HCT116 (cell line): Measurements from ENCODE around the gene MOV10. TPM values are rescaled to one million over a fixed set of nuclear protein-coding genes. Genes with fewer than 3 reads are reported as not detected.

Source experiments
- CEBPB ChIP-seq: IDR thresholded peaks from 2 replicates; pipeline ENCODE4 v1.6.1; 2012; ENCODE audit warnings: low read depth
- ELF1 ChIP-seq: IDR thresholded peaks from 2 replicates; pipeline ENCODE4 v1.6.1; 2012; ENCODE audit warnings: low read depth, borderline replicate concordance
- EZH2 ChIP-seq: fragments of 200-600 bp; sonication (generic); IDR thresholded peaks from 2 replicates; pipeline ENCODE4 v1.6.1; 2017; ENCODE audit warnings: antibody characterized with exemption, mixed run types
- EZH2phosphoT487 ChIP-seq: fragments of 200-600 bp; IDR thresholded peaks from 2 replicates; pipeline ENCODE4 v1.6.1; 2018; ENCODE audit warnings: antibody characterized with exemption, borderline replicate concordance
- POLR2AphosphoS5 ChIP-seq: IDR thresholded peaks from 2 replicates; pipeline ENCODE4 v1.6.1; 2011; ENCODE audit warnings: mild to moderate bottlenecking, low read depth, low read length, moderate library complexity
- RAD21 ChIP-seq: IDR thresholded peaks from 2 replicates; pipeline ENCODE4 v1.6.1; 2012; ENCODE audit warnings: low read depth, mild to moderate bottlenecking
- SP1 ChIP-seq: IDR thresholded peaks from 2 replicates; pipeline ENCODE4 v1.6.1; 2012; ENCODE audit warnings: low read depth
- SRF ChIP-seq: IDR thresholded peaks from 2 replicates; pipeline ENCODE4 v1.6.1; 2012; ENCODE audit warnings: low read depth
- TCF7L2 ChIP-seq: IDR thresholded peaks from 2 replicates; pipeline ENCODE4 v1.7.0; 2011; ENCODE audit warnings: borderline replicate concordance, inconsistent platforms; ENCODE audit not compliant: insufficient read depth, insufficient read length; ENCODE audit errors: extremely low read depth
- YY1 ChIP-seq: IDR thresholded peaks from 2 replicates; pipeline ENCODE4 v1.6.1; 2011; ENCODE audit warnings: low read length, low read depth, moderate library complexity, mild to moderate bottlenecking; ENCODE audit not compliant: insufficient replicate concordance; ENCODE audit errors: extremely low read depth
- ZFX ChIP-seq: fragments of 450-650 bp; IDR thresholded peaks from 2 replicates; pipeline ENCODE4 v1.6.1; 2017
- total RNA-seq: library from RNA; stranded (reverse); gene quantifications from one replicate; pipeline ENCODE4 v1.2.1, GENCODE V29; 2021; ENCODE audit not compliant: unreplicated experiment
- TF ChIP-seq, protein P1 (sequence below), 3 experiments: fragments of 200-600 bp in 1 of 3; sonication (generic) in 1 of 3; IDR thresholded peaks in 2 of 3; conservative IDR thresholded peaks in 1 of 3; 2 replicates each; pipeline ENCODE4 v1.5.1; 2012 to 2017; ENCODE audit warnings: low read depth in 2 of 3, low read length in 2 of 3, antibody characterized with exemption in 1 of 3, borderline replicate concordance in 1 of 3, control low read depth in 1 of 3, mild to moderate bottlenecking in 1 of 3, mixed read lengths in 1 of 3, mixed run types in 1 of 3, moderate library complexity in 1 of 3; ENCODE audit not compliant: insufficient read depth in 1 of 3
- TF ChIP-seq, protein P2 (sequence below): IDR thresholded peaks from 2 replicates; pipeline ENCODE4 v1.6.1; 2012
- TF ChIP-seq, protein P3 (sequence below): IDR thresholded peaks from 2 replicates; pipeline ENCODE4 v1.6.1; 2012
- TF ChIP-seq, protein P4 (sequence below): IDR thresholded peaks from 2 replicates; pipeline ENCODE4 v1.6.1; 2011; ENCODE audit warnings: mild to moderate bottlenecking, low read length, moderate library complexity; ENCODE audit not compliant: insufficient replicate concordance; ENCODE audit errors: extremely low read depth

Gene MOV10
- total RNA-seq, 1 experiment from 2014 or later = 109 TPM

DNA sequence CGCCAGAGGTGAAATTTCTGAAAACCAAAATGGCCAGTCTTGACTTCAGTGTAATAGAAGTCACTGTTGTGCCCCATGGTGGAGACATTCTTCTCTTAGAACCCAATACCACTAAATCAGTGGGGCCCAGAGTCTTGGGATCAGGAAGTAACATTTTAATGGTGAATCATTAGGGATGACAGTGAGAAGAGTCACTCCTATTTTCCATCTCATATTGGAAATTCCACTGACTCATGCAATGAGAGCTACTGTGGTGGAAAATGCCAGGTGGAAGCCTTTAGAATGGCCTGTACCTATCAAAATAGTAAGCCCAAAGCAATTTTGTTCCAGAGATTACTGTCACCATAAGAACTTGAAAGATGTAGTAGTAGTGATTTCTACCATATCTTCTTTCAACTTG is 61.3 kb downstream of the MOV10 start (continued):
- TF ChIP-seq, protein P1, sequence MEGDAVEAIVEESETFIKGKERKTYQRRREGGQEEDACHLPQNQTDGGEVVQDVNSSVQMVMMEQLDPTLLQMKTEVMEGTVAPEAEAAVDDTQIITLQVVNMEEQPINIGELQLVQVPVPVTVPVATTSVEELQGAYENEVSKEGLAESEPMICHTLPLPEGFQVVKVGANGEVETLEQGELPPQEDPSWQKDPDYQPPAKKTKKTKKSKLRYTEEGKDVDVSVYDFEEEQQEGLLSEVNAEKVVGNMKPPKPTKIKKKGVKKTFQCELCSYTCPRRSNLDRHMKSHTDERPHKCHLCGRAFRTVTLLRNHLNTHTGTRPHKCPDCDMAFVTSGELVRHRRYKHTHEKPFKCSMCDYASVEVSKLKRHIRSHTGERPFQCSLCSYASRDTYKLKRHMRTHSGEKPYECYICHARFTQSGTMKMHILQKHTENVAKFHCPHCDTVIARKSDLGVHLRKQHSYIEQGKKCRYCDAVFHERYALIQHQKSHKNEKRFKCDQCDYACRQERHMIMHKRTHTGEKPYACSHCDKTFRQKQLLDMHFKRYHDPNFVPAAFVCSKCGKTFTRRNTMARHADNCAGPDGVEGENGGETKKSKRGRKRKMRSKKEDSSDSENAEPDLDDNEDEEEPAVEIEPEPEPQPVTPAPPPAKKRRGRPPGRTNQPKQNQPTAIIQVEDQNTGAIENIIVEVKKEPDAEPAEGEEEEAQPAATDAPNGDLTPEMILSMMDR (IDR thresholded peaks at IDR 0.05 in 2 of 3, conservative IDR thresholded peaks at IDR 0.05 in 1 of 3; ENCODE audit: borderline replicate concordance in 1 of 3, insufficient read depth in 1 of 3, low read depth in 2 of 3, low read length in 2 of 3) = no peak
- TF ChIP-seq SRF (peak; percentile 76), ELF1 (no peak; the same call in 1 of the 2 replicates), ZFX (no peak), YY1 (no peak), SP1 (peak; percentile 96), CEBPB (peak; percentile 41), TCF7L2 (no peak), POLR2AphosphoS5 (peak; percentile 47; the same call in 1 of the 2 replicates), EZH2phosphoT487 (no peak), RAD21 (no peak), EZH2 (no peak)
- TF ChIP-seq, protein P2, sequence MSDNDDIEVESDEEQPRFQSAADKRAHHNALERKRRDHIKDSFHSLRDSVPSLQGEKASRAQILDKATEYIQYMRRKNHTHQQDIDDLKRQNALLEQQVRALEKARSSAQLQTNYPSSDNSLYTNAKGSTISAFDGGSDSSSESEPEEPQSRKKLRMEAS = peak; percentile 51; the same call in 1 of the 2 replicates
- TF ChIP-seq, protein P3, sequence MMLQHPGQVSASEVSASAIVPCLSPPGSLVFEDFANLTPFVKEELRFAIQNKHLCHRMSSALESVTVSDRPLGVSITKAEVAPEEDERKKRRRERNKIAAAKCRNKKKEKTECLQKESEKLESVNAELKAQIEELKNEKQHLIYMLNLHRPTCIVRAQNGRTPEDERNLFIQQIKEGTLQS = no peak
- TF ChIP-seq, protein P4, sequence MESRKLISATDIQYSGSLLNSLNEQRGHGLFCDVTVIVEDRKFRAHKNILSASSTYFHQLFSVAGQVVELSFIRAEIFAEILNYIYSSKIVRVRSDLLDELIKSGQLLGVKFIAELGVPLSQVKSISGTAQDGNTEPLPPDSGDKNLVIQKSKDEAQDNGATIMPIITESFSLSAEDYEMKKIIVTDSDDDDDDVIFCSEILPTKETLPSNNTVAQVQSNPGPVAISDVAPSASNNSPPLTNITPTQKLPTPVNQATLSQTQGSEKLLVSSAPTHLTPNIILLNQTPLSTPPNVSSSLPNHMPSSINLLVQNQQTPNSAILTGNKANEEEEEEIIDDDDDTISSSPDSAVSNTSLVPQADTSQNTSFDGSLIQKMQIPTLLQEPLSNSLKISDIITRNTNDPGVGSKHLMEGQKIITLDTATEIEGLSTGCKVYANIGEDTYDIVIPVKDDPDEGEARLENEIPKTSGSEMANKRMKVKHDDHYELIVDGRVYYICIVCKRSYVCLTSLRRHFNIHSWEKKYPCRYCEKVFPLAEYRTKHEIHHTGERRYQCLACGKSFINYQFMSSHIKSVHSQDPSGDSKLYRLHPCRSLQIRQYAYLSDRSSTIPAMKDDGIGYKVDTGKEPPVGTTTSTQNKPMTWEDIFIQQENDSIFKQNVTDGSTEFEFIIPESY = no peak
